Keratinocyte (primary cell): ENCODE data around the gene PDE11A.

Experiments used
- EZH2 ChIP-seq: IDR thresholded peaks from one replicate; pipeline ENCODE4 v1.6.1; 2012; ENCODE audit warnings: inconsistent platforms, mild to moderate bottlenecking, low read length, moderate library complexity
- TF ChIP-seq, protein P1 (sequence below), 3 experiments: IDR thresholded peaks in 1 of 3; conservative IDR thresholded peaks in 1 of 3; optimal IDR thresholded peaks in 1 of 3; 2 replicates in 2 of 3; 3 replicates in 1 of 3; pipeline versions ENCODE3 to v1.5.1; 2011; ENCODE audit warnings: low read length in 3 of 3, mild to moderate bottlenecking in 3 of 3, moderate library complexity in 2 of 3, control low read depth in 1 of 3, inconsistent platforms in 1 of 3; ENCODE audit not compliant: insufficient read depth in 2 of 3; ENCODE audit errors: extremely low read depth in 1 of 3

- TF ChIP-seq, protein P1, sequence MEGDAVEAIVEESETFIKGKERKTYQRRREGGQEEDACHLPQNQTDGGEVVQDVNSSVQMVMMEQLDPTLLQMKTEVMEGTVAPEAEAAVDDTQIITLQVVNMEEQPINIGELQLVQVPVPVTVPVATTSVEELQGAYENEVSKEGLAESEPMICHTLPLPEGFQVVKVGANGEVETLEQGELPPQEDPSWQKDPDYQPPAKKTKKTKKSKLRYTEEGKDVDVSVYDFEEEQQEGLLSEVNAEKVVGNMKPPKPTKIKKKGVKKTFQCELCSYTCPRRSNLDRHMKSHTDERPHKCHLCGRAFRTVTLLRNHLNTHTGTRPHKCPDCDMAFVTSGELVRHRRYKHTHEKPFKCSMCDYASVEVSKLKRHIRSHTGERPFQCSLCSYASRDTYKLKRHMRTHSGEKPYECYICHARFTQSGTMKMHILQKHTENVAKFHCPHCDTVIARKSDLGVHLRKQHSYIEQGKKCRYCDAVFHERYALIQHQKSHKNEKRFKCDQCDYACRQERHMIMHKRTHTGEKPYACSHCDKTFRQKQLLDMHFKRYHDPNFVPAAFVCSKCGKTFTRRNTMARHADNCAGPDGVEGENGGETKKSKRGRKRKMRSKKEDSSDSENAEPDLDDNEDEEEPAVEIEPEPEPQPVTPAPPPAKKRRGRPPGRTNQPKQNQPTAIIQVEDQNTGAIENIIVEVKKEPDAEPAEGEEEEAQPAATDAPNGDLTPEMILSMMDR (optimal IDR thresholded peaks at IDR 0.05 in 1 of 3, IDR thresholded peaks at IDR 0.05 in 1 of 3, conservative IDR thresholded peaks at IDR 0.05 in 1 of 3; ENCODE audit: extremely low read depth in 1 of 3, insufficient read depth in 2 of 3, low read length in 3 of 3), result no peak
- no peak for TF ChIP-seq EZH2
Observed at GRCh38 chr2:177649568-177650518, 422.7 kb downstream of the PDE11A start.
